Endodermal cell (in vitro differentiated cells): ENCODE results near the gene IGFL1. TPM values are rescaled to one million over a fixed set of nuclear protein-coding genes. Genes with fewer than 3 reads are reported as not detected.

Source experiments
- DNase-seq: peaks from one replicate; pipeline ENCODE4 v3.0.0-alpha.2; 2017
- H3K27ac ChIP-seq: 2 replicates; pipeline ENCODE4 v1.5.1; 2013; ENCODE audit warnings: mild to moderate bottlenecking, low read depth, low read length, moderate library complexity
- H3K27me3 ChIP-seq: 2 replicates; pipeline ENCODE4 v1.6.1; 2013; ENCODE audit warnings: mild to moderate bottlenecking, low read length, moderate library complexity; ENCODE audit not compliant: insufficient read depth, control insufficient read depth, poor library complexity, severe bottlenecking
- H3K36me3 ChIP-seq: 2 replicates; pipeline ENCODE4 v1.7.0; 2013; ENCODE audit warnings: mild to moderate bottlenecking, low read length, moderate library complexity; ENCODE audit not compliant: control insufficient read depth, insufficient read depth
- H3K4me1 ChIP-seq: one replicate; pipeline ENCODE4 v1.7.0; 2013; ENCODE audit warnings: low read length; ENCODE audit not compliant: control insufficient read depth, insufficient read depth
- H3K4me3 ChIP-seq: 2 replicates; pipeline ENCODE4 v1.5.1; 2013; ENCODE audit warnings: mild to moderate bottlenecking, low read length, moderate library complexity
- H3K9ac ChIP-seq: 2 replicates; pipeline ENCODE4 v1.6.1; 2013; ENCODE audit warnings: mild to moderate bottlenecking, low read length, moderate library complexity; ENCODE audit not compliant: poor library complexity, severe bottlenecking; ENCODE audit errors: extremely low read depth
- H3K9me3 ChIP-seq: 2 replicates; pipeline ENCODE4 v1.6.1; 2013; ENCODE audit warnings: mild to moderate bottlenecking, low read length, moderate library complexity; ENCODE audit not compliant: control insufficient read depth
- H3K27ac Mint-ChIP-seq: 2 replicates; pipeline ENCODE4 v1.8.0; 2020; ENCODE audit warnings: mixed read lengths
- H3K27me3 Mint-ChIP-seq: 2 replicates; pipeline ENCODE4 v1.8.0; 2021; ENCODE audit warnings: mild to moderate bottlenecking, mixed read lengths; ENCODE audit not compliant: insufficient read depth
- H3K36me3 Mint-ChIP-seq: 2 replicates; pipeline ENCODE4 v1.8.0; 2020; ENCODE audit warnings: low read depth, mixed read lengths
- H3K4me1 Mint-ChIP-seq: 2 replicates; pipeline ENCODE4 v1.8.0; 2020; ENCODE audit warnings: mixed read lengths
- H3K4me3 Mint-ChIP-seq: 2 replicates; pipeline ENCODE4 v1.8.0; 2020; ENCODE audit warnings: mild to moderate bottlenecking, moderate library complexity, mixed read lengths
- H3K9me3 Mint-ChIP-seq: 2 replicates; pipeline ENCODE4 v1.8.0; 2020; ENCODE audit warnings: mild to moderate bottlenecking, mixed read lengths
- CTCF ChIP-seq: fragments of 200-600 bp; sonication (generic); conservative IDR thresholded peaks from 2 replicates; pipeline ENCODE4 v1.5.0; 2021; ENCODE audit warnings: antibody characterized with exemption, mild to moderate bottlenecking
- WGBS, 2 experiments: methylation state at CpG; one replicate each; pipeline versions ENCODE4 v1.1.5 to v1.1.7; 2013; ENCODE audit warnings: missing lambda C conversion rate in 2 of 2, mixed read lengths in 1 of 2; ENCODE audit not compliant: insufficient coverage in 1 of 2, insufficient read length in 1 of 2; 5-methylcytosine and 5-hydroxymethylcytosine counted together
- total RNA-seq, 2 donors: library from RNA; stranded (reverse); fragmentation: NEBNext Ultra II Directional in 1 of 2; extraction: Animal tissue kit (Norgen Biotek cat#: 25700) in 1 of 2; gene quantifications; 2 replicates in 1 of 2; 3 replicates in 1 of 2; pipeline ENCODE4 v1.2.1, GENCODE V29; 2021

The IGFL1 gene
- total RNA-seq, 2 donors from 2014 or later, result not detected

- Histone ChIP-seq H3K4me3 (peak overlapping the region; percentile 32), H3K27me3 (no peaks in the 10 kb centered on the region), H3K36me3 (no peaks in the 10 kb centered on the region), H3K27ac (no peak overlapping the region), H3K4me1 (peaks cover 10% of the 10 kb centered on the region), H3K9me3 (no peaks in the 10 kb centered on the region), H3K9ac (no peak overlapping the region)
- H3K27me3 Mint-ChIP-seq, result peaks cover 12% of the 10 kb centered on the region
- H3K4me1 Mint-ChIP-seq, result peaks cover 21% of the 10 kb centered on the region
- no peak for DNase-seq
- H3K4me3 Mint-ChIP-seq, result no peak overlapping the region
- H3K9me3 Mint-ChIP-seq, result peaks cover 1% of the 10 kb centered on the region
- H3K27ac Mint-ChIP-seq, result no peak overlapping the region
- no peaks in the 10 kb centered on the region for H3K36me3 Mint-ChIP-seq
- 79 to 89% methylated on average over 5 of the region's 5 CpGs for WGBS, 2 experiments
- no peak for TF ChIP-seq CTCF
Observed at GRCh38 chr19:46186717-46187101, 42.8 kb upstream of the IGFL1 start.

GRCh38 chr19:46189971-46190888, 39.3 kb upstream of the IGFL1 start:
- Mint-ChIP-seq H3K27ac (no peak overlapping the region), H3K36me3 (no peaks in the 10 kb centered on the region), H3K9me3 (no peaks in the 10 kb centered on the region), H3K4me3 (no peak overlapping the region), H3K27me3 (peaks cover 2% of the 10 kb centered on the region), H3K4me1 (peaks cover 25% of the 10 kb centered on the region)
- 75 to 88% methylated on average over 4 to 7 of the region's 8 CpGs for WGBS, 2 experiments
- H3K27me3 ChIP-seq, result no peaks in the 10 kb centered on the region
- no peak overlapping the region for H3K9ac ChIP-seq
- TF ChIP-seq CTCF, result no peak
- H3K4me3 ChIP-seq, result no peak overlapping the region
- peaks cover 10% of the 10 kb centered on the region for H3K4me1 ChIP-seq
- no peak for DNase-seq
- H3K27ac ChIP-seq, result no peak overlapping the region
- H3K9me3 ChIP-seq, result no peaks in the 10 kb centered on the region
- H3K36me3 ChIP-seq, result no peaks in the 10 kb centered on the region

GRCh38 chr19:46191356-46191755, 38.2 kb upstream of the IGFL1 start:
- Histone ChIP-seq H3K4me1 (peaks cover 6% of the 10 kb centered on the region), H3K4me3 (no peak overlapping the region), H3K27me3 (no peaks in the 10 kb centered on the region), H3K27ac (no peak overlapping the region), H3K9ac (no peak overlapping the region), H3K36me3 (no peaks in the 10 kb centered on the region), H3K9me3 (no peaks in the 10 kb centered on the region)
- H3K27me3 Mint-ChIP-seq, result peaks cover 2% of the 10 kb centered on the region
- 76 to 94% methylated on average over 2 to 4 of the region's 4 CpGs for WGBS, 2 experiments
- no peak for DNase-seq
- TF ChIP-seq CTCF, result no peak
- H3K4me3 Mint-ChIP-seq, result no peak overlapping the region
- H3K36me3 Mint-ChIP-seq, result no peaks in the 10 kb centered on the region
- H3K9me3 Mint-ChIP-seq, result no peaks in the 10 kb centered on the region
- H3K27ac Mint-ChIP-seq, result no peak overlapping the region
- H3K4me1 Mint-ChIP-seq, result peaks cover 24% of the 10 kb centered on the region
